GM21381 (cell line): ENCODE results near the gene UMOD.

Experiments
- ATAC-seq: cut with Tn5 transposase; IDR thresholded peaks from one replicate; pipeline ENCODE4 v1.9.1; 2021; ENCODE audit warnings: mild to moderate bottlenecking, moderate library complexity; ENCODE audit not compliant: unreplicated experiment

Gene UMOD

DNA sequence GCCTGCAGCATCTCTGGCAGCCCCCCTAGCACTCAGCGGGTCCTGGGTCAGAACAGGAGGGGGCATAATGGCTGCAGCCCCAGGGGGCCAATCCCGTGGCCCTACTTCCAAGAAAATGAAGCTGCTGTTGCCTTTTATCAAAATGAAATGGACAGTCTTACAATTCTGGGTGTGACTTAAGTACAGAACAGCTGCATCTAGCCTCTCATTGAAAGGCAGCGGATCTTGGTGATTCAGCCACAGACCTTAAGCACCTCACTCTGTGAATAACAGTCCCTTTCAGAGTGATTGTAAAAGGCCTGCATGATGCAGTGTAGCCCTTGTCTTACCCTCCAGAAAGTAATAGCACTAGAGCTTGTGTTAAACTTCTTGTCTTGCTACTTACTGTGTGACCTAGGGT is 11.5 kb upstream of the UMOD start:
- ATAC-seq: no peak

- ATAC-seq: no peak
Measured at GRCh38 chr16:20363191-20363590, 10.7 kb upstream of the UMOD start.

- ATAC-seq: no peak
Measured at GRCh38 chr16:20359997-20360396, 7.5 kb upstream of the UMOD start.

- ATAC-seq: no peak
Measured at GRCh38 chr16:20355114-20355782, 2.7 kb upstream of the UMOD start.

DNA sequence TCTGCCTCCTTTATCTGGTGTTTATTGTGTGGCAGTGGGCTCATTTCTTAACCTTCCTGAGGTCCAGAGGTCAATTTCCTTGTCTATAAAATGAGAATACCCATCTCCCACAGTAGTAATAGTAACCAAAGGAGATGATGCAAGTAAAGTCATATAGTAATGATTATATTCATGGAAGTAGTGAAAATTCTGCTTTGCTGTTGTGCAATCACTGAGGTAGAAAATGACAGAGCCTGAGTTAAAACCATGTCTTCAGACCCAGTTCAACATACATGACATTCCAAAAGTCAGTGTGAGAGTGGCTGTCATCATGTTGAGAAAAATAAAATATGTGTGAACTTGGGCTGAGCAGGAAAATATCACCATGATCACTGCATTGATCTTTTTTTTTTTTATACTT is 864 bp upstream of the UMOD start:
- no peak for ATAC-seq

DNA sequence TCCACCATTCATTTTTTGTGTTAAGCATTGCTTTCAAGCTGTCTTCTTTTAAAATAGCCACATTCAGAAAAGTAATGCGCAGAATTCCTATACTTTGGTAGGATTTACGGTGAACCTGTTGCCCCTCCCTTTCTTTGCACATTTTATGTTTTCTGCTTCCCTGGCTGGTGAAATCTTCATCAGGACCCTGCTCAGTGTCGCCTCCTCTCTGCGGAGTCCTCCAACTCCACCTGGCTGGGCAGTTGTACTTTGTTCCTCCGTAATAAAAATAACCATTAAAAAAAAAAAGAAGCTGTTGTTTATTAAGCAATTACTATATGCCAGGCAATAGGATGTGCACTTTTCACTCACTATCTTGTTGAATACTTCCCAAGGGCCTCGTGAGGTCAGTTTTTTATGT is 2.9 kb downstream of the UMOD start:
- no peak for ATAC-seq

DNA sequence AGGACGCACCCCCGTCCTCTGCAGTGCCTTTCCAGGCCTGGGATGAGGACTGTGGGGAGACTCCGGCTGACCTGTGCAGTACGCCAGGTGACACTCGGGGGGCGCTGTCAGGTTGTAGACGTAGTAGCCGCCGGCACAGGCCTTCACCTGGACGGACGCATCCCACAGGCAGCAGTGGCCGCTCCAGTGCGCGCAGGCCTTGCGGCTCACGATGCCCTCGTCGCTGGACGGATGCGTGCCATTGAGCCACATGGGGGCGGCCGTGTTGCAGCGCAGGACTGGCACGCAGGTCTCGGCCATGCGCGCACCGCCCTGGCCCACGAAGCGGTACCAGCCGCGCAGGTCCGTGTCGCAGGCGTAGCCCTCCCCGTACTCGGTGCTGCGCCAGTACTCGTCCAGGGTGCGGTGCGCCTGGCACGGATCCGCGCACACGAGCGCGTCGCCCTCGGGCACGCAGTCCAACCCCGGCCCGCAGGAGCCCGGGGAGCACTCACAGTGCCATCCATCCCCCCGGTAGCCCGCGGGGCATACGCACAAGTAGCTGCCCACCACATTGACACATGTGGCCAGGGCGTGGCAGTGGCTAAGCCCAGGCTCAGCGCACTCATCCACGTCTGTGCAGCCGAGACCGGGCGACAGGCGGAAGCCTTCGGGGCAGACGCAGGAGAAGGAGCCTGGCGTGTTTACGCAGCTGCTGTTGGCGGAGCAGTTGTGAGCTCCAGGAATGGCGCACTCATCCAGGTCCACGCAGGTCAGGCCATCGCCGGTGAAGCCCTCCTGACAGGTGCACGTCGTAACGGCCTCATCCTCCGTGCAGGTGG is 3.9 kb downstream of the UMOD start:
- ATAC-seq: no peak

GRCh38 chr16:20347666-20348364 is 4.7 kb downstream of the UMOD start:
- ATAC-seq: no peak

DNA sequence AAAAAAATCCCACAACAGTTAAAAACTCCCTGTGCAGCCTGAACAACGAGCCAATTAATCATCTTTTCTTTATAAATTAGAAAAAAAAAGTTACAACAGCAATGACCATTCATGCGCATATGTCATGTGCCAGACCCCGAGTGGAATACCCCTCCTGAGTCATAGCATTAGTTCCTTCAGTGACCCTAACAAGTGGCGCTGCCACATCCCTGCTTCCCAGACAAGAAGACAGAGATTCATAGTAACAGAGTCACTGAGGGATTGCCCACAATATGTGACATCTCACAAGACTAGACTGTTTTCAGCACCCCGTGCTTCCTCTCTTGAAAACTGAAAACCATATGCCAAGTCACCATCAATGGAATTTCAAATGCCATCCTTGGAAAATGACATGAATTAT is 7.9 kb downstream of the UMOD start:
- no peak for ATAC-seq

- ATAC-seq: no peak
Measured at GRCh38 chr16:20339744-20340143, 12.8 kb downstream of the UMOD start.

GRCh38 chr16:20336955-20337354 is 15.6 kb downstream of the UMOD start:
- ATAC-seq: no peak

DNA sequence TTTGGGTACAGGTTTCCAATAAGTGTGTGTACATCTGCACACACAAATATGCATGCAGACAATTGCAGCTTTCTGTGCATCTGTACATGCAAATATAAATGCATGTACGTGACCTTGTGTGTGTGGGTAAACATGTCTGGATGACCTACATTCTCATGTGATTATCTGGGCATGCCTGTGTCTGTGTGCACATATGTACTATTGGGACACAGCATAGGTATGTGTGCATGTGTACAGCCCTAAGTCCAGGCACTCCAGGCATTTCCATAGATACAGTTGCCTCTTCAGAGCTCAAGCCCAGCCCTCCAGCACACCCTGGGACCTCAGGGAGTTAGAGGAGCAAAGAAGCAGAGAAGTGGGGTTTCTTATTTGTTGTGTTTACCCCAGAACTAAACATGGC is 18.1 kb downstream of the UMOD start:
- ATAC-seq: no peak

DNA sequence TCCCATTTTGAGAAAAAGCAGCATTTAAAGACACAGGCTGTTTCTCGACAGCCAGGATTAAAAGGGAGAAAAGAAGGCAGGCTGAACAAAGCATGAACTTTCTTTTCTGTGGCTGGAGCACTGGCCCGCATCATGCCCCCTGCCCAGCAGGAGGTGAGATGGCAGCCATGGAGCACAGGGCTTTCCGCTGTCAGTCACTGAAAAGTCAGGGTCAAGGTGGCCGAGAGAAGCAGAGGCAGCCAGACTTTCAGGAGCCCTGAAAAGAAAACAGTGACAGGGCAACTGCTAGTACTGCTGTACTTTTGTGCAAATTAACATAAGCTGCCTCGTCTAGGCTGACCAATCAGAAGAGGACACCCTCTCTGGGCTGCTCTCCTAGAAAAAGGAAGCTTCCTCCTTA is 19.4 kb downstream of the UMOD start:
- ATAC-seq: no peak

DNA sequence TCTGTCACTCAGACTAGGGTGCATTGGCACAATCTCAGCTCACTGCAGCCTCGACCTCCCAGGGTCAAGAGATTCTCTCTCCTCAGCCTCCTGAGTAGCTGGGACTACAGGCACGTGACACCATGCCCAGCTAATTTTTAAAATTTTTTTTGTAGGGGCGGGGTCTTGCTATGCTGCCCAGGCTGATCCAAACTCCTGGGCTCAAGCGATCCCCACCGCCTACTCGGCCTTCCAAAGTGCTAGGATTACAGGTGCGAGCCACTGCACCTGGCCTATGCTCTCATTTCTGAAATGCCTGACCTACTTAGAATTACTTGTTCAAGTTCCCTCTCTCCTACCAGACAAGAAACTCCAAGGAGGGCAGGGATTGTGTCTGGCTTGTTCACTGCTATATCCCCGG is 20.1 kb downstream of the UMOD start:
- ATAC-seq: no peak

DNA sequence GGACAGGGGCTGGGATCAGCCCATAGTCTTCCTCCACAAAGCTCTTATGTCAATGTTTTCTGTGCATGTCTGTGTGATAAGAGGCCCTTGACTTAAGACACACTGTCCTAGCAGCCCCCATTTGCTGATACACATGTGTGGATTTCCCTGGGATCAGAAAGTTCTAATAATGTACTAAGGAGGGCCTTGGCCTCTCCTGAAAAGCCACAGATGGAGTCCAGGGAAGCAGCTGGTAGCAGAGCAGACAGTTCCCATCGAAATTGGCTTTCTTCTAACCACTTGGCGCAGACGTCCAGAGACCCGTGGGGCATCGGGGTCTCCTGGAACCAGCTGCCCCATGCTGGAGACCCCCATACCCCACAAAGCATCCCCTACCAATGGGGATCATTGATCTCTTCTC is 20.9 kb downstream of the UMOD start:
- ATAC-seq: no peak

DNA sequence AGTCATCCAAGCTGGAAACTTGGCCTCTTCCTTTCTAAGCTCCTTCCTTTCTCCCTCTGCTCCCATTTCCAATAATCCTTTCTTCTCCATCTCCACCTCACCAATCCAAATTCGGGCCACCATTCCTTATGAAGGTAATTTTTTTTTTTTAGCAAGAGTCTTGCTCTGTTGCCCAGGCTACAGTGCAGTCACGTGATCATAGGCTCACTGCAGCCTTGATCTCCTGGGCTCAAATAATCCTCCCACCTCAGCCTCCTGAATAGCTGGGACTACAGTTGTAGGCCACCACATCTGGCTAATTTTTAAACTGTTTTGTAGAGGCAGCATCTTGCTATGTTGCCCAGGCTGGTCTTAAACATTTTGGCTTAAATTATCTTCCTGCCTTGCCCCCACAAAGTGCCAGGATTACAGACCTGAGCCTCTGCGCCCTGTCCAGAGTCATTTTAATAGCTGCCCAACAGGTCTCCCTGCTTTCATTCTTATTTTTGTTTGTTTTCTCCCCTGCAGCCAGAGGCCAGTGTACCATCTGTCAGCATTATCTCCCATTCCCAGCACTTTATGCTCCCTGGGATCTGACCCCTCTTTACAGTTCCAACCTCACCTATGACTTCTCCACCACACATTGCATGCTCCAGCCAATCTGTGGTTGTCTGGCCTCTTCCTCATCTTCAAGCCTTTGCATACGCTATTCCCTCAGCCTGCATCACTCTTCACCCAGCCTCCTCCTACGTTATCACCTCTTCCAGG is 22.9 kb downstream of the UMOD start:
- no peak for ATAC-seq

DNA sequence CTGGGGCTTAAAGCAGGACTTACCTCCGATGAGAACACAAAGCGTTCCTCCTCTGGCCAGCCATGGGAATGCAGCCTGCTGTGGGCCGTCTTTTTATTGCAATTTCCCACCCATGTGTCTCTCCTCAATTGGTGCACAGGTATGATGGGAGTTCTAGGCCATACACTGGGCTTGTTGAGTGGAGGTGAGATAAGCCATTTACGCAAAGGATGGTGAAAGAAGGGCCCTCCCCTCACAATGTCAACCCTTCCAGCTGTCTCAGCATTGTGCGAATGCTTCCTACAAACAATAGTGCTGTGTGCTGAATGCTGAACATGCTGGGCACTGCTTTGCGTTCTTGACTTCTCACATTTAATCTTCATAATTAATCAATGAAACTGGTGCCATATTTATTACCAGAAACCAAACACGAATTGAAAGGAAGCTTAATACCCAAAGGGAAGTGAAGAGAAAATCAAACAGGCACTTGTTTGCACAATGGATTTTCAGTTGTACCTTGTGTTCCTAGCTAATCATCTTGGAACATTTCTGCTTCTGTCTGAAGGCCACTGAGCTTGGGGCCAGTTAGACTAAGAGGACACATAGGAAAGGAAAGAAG is 25.0 kb downstream of the UMOD start, which contains the start of gene GP2:
GP2 (minus strand) TSS at position 70 of the 598 bp plus-strand sequence. CDS start 1,082 bp downstream, outside the sequence.
- ATAC-seq: no peak

DNA sequence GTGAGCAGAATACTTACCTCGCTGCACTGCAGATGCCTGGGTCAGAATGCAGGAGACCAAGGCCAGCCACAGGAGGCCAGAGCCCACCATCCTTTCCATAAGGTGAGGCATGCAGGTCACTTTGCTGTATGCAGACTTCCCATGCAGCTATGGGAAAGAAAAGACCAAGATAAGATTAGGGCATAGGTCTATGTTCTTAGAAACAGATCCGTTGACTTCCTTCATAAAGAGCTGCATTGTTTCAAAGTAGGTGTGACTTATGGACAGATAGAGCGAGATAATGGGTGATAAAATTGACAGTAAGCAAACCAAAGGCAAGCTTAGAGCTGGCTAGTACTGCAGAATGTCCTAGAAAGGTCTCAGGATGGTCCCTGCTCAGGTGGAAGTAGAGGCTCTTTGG is 26.2 kb downstream of the UMOD start:
- no peak for ATAC-seq

GRCh38 chr16:20325005-20325404 is 27.5 kb downstream of the UMOD start:
- ATAC-seq: no peak

- no peak for ATAC-seq
Measured at GRCh38 chr16:20323591-20324117, 28.9 kb downstream of the UMOD start.
